ENCODE data around the gene NME9. TPM values are rescaled to one million over a fixed set of nuclear protein-coding genes. Genes with fewer than 3 reads are reported as not detected.

NME9 gene
- total and polyA plus RNA-seq, 2 of the 4 experiments (the other 2 are of a cell fraction) = not detected

GRCh38 chr3:138297876-138298275, 31.8 kb downstream of the NME9 start:
- H2AK9ac ChIP-seq (replicated peaks; ENCODE audit: low read depth, low read length, poor library complexity) = no peak overlapping the region
- BruUV-seq (replicated peaks) = no TSS peak
- TF ChIP-seq USF2 (IDR thresholded peaks at IDR 0.05; ENCODE audit: low read depth, low read length) (no peak), FOS (IDR thresholded peaks at IDR 0.05; ENCODE audit: low read depth, low read length) (no peak), RCOR1 (IDR thresholded peaks at IDR 0.05; ENCODE audit: insufficient replicate concordance, low read length) (no peak), CTCF (conservative IDR thresholded peaks at IDR 0.05; ENCODE audit: low read depth, low read length) (no peak), RFX5 (IDR thresholded peaks at IDR 0.05; ENCODE audit: low read depth, low read length) (no peak), BHLHE40 (IDR thresholded peaks at IDR 0.05; ENCODE audit: low read depth, low read length) (no peak), MAFK (IDR thresholded peaks at IDR 0.05; ENCODE audit: low read depth, low read length) (no peak), CEBPB (IDR thresholded peaks at IDR 0.05; ENCODE audit: low read depth, low read length) (no peak), POLR2A (IDR thresholded peaks at IDR 0.05; ENCODE audit: low read depth, low read length) (no peak), SMC3 (IDR thresholded peaks at IDR 0.05; ENCODE audit: low read depth, low read length) (no peak), MAZ (IDR thresholded peaks at IDR 0.05; ENCODE audit: borderline replicate concordance, low read depth, low read length) (no peak), MXI1 (IDR thresholded peaks at IDR 0.05; ENCODE audit: borderline replicate concordance, low read depth, low read length) (no peak), CHD1 (IDR thresholded peaks at IDR 0.05; ENCODE audit: low read depth, low read length) (no peak), ELK1 (IDR thresholded peaks at IDR 0.05; ENCODE audit: borderline replicate concordance, low read depth, low read length) (no peak), NFE2L2 (IDR thresholded peaks at IDR 0.05; ENCODE audit: low read depth, low read length) (no peak), RAD21 (IDR thresholded peaks at IDR 0.05; ENCODE audit: low read length) (no peak)
- WGBS, 2 experiments (ENCODE audit: extremely low coverage in 2 of 2, insufficient read length in 1 of 2) = no CpG with 5 or more reads among the region's 1 CpG
- no peak overlapping the region for H3K4me2 ChIP-seq (ENCODE audit: low read depth, low read length)
- CTCF ChIA-PET = no interaction called here
- no peaks in the 10 kb centered on the region for H3K9me3 ChIP-seq (ENCODE audit: control insufficient read depth, insufficient read depth, low read length)
- H3K79me1 ChIP-seq (ENCODE audit: low read depth in 1 of 2, low read length in 2 of 2) = no peaks in the 10 kb centered on the region
- H3K56ac ChIP-seq (ENCODE audit: extremely low read depth, insufficient read depth, low read length) = no peak overlapping the region
- H2AFZ ChIP-seq (replicated peaks; ENCODE audit: low read length, poor library complexity) = no peak overlapping the region
- no peak overlapping the region for H3K27ac ChIP-seq (ENCODE audit: insufficient read depth, low read length)
- H3K9ac ChIP-seq (ENCODE audit: low read depth, low read length) = no peak overlapping the region
- no peaks in the 10 kb centered on the region for H4K20me1 ChIP-seq (ENCODE audit: insufficient read depth, low read length)
- no peak overlapping the region for H3K4ac ChIP-seq (ENCODE audit: low read depth, low read length)
- H3K18ac ChIP-seq (ENCODE audit: low read depth, low read length) = no peak overlapping the region
- H4K91ac ChIP-seq (ENCODE audit: insufficient read depth, low read depth, low read length) = no peak overlapping the region
- H3K27me3 ChIP-seq (ENCODE audit: control insufficient read depth, insufficient read depth, low read length) = no peaks in the 10 kb centered on the region
- intact Hi-C loops (cut with micrococcal nuclease) (no loop called here), in situ Hi-C loops (cut with MboI; ENCODE audit: low sequenced_read_pairs) (no loop called here), dilution Hi-C loops (cut with HindIII; ENCODE audit: low sequenced_read_pairs, unreplicated experiment) (no loop called here)
- DNase-seq (no peak), ATAC-seq (ENCODE audit: low read depth) (no peak)
- peaks cover 2% of the 10 kb centered on the region; the same call in 1 of the 2 replicates for H3K9me1 ChIP-seq (ENCODE audit: insufficient read depth, low read length)
- H3K14ac ChIP-seq (replicated peaks; ENCODE audit: low read depth, low read length) = no peak overlapping the region
- no peak overlapping the region for H2BK5ac ChIP-seq (ENCODE audit: low read depth, low read length, poor library complexity, severe bottlenecking)
- no peak overlapping the region for H3K4me3 ChIP-seq (ENCODE audit: insufficient read depth, low read depth, low read length)
- no peak overlapping the region for H4K8ac ChIP-seq (ENCODE audit: low read depth in 2 of 2, low read length in 2 of 2)
- no peak overlapping the region for H2BK120ac ChIP-seq (ENCODE audit: low read depth, low read length)
- H3K23ac ChIP-seq (ENCODE audit: low read depth, low read length) = no peak overlapping the region
- H4K5ac ChIP-seq (ENCODE audit: low read depth, low read length) = no peak overlapping the region
- no peak overlapping the region for H2BK20ac ChIP-seq (ENCODE audit: low read depth, low read length)
- POLR2A ChIA-PET (ENCODE audit: unreplicated experiment) = no interaction called here
- no peak overlapping the region for H2BK15ac ChIP-seq (ENCODE audit: low read depth, low read length)
- no peaks in the 10 kb centered on the region for H3K4me1 ChIP-seq (ENCODE audit: control insufficient read depth, insufficient read depth, low read length)
- H2AK5ac ChIP-seq (ENCODE audit: low read depth, low read length) = no peak overlapping the region
- peaks cover 12% of the 10 kb centered on the region for H3K36me3 ChIP-seq (ENCODE audit: control insufficient read depth, insufficient read depth, low read length)

All from IMR-90 (cell line).